NK-92 (cell line): ENCODE measurements around the gene CUX1.

Experiments used
- DNase-seq: peaks from one replicate; lab custom pipeline; 2025; ENCODE audit not compliant: unreplicated experiment; lab: John Stamatoyannopoulos, UW

The CUX1 gene

DNA sequence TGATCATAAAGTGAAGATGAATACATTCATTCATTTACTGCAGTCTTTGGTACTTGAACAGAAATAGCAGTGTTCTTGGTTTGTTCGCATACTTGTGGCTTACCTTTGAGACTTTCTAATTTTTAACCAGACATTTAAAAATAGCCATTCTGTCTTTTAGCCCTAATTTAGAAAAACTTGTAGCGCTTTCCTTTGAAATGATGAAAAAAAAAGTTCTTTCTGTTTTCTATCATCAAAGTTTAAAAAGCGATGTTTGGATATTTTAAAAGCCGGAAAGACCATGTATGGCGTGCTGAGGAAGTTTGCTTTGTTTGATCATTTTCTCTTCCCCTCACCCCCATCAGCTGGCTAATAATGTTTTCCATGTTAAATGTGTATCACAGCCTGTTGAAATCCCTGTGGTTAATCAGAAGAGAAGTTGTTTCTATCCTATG lies 116.3 kb downstream of the CUX1 start:
- no peak for DNase-seq

DNA sequence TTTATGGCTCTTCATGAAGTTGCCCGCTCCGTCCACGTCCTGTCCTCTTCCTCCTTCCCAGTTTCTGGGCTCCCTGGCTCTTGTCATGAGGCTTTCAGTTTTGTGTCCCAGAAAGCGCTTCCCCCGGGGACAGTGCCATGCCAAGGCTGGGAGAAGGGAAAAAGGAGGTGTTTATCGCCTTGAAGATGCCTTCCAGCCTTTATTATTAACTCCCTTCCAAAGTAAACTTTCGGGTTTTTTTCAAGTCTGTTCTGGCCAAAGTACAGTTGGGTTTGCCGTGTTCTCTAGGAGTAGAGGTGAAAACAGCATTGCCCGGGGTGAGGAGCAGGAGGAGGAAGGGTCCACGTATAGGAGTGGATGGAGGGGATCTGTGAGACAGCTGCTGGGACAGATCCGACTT lies 117.2 kb downstream of the CUX1 start:
- DNase-seq, result no peak

DNA sequence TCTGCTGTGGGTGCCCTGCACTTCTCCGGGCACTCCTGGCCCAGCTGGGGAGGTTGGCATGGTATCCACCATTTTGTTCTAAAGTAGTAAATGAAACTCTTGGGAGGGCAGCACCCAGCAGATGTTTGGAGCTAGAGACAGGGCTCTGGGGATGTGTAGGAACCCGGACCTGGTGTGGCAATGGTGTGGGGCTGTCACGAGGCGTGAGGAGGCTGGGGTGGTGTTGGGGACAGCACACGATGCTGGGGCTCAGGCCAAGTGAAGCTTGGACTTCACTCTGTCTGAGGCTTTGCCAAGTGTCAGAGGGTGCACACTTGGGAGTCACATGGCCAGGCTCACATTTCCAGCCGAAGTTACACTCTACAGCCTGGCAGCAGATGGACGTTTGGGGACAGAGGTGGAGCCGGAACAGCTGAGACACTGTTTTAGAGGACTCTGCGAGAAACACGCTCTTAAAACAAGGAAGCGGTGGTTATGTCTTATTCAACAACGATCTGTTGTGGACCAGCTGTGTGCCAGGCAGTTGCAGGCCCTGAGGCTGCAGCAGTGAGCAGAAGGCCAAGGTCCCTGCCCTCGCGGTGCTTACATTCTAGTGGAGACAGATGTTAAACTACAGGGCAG lies 118.2 kb downstream of the CUX1 start:
- no peak for DNase-seq

DNA sequence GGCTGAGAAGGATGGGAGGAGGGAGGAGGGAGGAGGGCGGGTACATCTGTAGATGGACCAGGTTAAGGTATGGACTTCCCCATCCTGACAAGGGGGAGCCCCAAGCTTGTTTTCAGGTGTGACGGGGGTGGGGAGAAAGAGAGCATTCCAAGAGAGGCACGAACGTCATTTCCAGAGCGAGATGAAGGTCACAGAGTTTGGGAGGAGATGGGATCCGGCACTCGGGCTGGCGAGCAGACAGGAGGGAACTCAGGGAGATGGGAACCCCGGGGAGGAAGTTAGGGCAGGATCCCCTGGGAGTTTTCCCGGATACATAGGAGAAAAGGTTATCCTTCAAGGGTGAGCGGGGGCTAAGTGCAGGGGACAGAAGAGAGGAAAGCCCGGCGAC lies 118.8 kb downstream of the CUX1 start:
- DNase-seq, result no peak

DNA sequence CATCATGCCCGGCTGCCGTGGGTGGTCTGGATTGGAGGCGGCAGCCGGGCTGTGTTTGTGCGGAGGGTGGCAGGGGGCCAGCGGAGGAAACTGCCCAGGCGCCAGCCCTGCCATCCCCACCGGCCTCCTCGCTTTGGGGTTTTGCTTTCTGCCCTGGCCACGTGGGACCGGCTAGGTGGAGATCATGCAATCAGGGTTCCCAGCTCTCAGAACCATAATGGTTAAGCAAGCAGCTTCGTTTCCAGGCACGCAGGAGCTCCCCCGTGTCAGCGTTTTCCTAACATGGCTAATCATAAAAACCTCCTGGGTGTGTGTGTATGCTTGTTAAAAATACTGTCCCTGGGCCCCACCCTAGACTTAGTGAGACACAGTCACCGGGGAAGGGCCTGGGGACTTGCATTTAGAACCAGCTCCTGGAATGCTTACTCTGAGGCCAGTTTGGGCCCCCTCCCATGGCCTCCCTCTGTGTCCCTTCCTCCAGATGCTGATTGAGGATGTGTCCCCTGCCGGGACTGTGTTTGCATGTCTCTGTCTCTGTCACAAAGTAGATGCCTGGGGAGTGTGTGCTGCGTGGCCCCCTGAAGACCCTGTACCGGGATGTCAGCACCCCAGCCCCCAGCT lies 119.3 kb downstream of the CUX1 start:
- DNase-seq, result no peak

DNA sequence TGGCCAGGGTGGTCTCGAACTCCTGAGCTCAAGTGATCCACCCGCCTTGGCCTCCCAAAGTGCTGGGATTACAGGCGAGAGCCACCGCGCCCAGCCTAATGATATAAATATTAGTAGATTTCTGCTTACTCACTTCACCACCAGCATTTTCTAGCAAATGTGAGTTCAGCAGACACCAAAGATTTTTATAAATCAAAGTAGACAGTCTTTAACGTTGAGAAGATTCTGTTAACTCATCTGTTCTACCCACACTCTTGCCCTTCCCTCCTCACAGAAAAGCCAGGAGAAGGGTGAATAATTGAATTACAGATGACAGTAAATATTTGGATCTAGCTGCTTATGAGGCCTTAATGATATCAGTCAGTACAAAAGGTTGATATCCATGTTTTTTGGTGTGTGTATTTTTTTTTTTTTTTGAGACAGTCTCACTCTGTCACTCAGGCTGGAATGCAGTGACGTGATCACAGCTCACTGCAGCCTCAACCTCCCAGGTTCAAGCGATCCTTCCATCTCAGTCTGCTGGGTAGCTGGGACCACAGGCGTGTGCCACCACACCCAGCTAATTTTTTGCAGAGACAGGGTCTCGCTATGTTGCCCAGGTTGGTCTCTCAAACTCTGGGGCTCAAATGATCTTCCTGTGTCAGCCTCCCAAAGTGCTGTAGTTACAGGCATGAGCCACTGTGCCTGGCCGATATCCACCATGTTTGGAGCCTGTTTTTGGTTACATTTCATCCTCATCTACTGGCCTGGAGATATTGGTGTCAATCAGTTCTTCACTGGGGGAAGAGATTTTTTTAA lies 120.5 kb downstream of the CUX1 start:
- no peak for DNase-seq

DNA sequence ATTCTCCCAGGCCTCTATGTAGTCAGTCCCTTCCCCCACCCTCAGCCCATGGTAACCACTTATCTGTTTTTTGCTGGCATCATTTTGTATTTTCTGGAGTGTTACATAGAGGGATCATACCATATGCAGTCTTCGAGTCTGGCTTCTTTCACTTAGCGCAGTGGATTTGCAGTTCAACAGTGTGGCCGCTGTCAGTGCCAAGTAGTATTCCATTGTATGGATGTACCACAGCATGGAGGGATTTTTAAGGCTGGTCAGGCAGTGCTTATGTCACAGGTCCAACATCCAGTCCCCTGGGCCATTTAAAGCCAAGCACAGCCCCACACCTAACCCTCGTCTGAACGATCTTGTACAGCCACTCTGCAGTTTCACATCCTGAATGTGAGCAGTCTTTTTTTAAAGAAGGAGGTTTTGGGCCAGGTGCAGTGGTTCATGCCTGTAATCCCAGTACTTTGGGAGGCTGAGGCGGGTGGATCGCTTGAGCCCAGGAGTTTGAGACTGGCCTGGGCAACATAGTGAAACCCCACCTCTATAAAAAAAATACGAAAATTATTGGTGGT lies 121.8 kb downstream of the CUX1 start:
- no peak for DNase-seq

DNA sequence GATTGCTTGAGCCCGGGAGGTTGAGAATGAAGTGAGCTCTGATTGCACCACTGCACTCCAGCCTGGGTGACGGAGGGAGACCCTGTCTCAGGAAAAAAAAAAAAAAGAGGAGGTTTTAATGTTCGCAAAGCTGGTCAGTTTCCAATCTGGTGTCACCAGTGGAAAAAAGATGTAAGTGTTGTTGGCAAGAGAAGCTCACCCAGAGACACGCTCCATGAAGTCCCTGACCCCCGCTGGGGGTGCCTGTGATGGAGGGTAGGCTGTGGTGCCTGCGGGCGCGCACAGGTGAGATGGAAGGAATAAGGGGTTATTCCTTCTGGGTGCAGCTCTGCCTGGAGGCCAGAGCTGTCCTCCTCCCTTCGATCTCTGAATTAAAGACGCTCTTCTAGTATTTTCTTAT lies 122.7 kb downstream of the CUX1 start:
- no peak for DNase-seq

DNA sequence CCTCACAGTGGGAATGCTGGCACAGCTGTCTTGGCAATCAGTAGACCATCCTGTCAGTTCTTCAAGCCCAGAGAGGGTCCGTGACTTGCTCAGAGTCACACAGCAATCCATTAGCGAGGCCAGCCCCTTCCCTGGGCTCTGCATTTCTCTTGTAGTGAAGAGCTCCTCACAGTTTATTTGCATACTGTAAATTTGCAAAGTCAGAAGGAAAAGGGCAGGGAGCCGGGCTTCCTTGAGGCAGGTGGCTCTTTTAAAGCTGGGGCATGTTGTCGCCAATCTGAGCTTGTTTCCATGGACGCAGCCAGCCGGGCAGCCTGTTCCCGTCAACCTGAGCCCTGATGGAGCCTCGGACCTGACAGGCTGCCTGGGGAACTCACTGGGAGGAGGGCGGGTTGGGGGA lies 123.4 kb downstream of the CUX1 start:
- no peak for DNase-seq

DNA sequence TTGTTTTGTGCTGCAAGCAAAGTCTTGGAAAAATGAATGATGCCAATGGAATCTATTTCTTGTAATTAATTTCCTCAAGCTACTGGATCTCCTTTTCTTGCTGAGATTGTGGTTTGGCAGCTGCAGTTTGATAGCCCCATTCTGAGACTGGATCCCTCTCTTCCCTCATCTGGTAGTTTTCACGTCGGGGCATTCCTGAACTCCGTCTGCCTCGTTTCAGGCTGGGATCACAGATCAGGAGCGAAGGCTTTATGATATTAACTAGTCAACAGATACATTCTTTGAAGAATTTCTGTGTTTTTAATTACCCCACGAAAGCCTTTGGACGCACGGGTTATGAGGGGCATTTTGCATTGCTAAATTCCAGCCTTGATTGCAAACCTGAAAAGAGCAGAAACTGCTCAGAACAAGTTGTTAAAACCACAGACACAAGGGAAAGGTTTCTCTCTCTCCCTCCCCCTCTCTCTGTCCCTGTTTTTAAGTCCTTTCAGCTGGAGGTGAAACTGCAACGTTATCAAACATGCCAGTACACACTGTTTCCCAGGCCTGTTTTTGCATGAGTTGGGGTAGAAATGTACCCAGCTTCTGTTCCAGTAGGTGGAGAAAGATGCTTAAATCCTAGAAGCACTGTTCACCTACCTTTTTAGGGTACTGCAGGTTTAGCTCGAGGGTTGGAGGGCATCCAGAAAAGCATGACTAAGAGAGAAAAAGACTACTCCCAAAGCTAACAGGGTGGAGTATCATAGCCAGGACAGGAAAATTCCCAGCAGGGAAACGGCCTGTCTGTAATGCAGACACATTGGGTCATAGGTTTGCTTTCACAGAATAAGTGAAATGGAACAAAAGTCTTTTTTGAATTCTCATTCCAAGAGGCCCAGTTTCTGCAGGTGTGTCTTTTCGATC lies 124.3 kb downstream of the CUX1 start:
- DNase-seq, result no peak

DNA sequence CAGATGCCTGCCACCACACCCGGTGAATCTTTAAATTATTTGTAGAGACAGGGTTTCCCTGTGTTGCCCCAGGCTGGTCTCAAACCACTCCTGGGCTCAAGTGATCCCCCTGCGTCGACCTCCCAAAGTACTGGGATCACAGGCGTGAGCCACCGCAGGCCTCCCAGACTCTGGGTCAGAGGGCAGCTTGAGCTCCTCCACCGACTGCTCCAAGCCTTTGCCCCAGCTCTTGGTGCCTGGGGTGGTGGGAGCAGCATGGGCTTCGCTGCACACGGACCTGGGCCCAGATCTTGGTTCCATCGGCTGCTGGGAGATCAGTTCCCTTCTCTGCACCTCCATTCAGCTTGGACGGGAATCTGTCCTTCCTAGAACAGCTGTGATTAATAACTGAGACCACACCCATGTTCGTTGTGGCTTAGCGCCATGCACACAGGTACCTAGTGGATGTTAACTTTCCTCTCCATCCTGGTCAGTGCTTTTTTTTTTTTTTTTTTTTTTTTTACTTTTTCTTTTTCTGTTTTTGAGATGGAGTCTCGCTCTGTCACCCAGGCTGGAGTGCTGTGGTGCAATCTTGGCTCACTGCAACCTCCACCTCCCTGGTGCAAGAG lies 125.3 kb downstream of the CUX1 start:
- no peak for DNase-seq

DNA sequence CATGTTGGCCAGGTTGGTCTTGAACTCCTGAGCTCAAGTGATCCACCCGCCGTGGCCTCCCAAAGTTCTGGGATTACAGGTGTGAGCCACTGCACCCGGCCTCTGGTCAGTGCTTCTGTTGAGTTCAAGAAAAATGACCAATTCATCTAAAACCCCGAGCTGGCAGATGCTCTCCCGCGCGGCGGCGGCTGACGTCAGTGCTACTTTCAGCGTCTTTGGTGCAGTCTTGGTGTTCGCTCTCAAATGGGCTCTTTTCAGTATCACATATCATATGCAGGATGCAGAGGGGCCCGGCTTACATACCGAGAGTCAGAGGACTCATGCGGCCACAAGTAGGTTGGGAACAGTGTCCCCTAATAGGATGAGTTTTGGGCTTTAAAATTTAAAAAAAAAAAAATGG lies 125.9 kb downstream of the CUX1 start:
- no peak for DNase-seq

DNA sequence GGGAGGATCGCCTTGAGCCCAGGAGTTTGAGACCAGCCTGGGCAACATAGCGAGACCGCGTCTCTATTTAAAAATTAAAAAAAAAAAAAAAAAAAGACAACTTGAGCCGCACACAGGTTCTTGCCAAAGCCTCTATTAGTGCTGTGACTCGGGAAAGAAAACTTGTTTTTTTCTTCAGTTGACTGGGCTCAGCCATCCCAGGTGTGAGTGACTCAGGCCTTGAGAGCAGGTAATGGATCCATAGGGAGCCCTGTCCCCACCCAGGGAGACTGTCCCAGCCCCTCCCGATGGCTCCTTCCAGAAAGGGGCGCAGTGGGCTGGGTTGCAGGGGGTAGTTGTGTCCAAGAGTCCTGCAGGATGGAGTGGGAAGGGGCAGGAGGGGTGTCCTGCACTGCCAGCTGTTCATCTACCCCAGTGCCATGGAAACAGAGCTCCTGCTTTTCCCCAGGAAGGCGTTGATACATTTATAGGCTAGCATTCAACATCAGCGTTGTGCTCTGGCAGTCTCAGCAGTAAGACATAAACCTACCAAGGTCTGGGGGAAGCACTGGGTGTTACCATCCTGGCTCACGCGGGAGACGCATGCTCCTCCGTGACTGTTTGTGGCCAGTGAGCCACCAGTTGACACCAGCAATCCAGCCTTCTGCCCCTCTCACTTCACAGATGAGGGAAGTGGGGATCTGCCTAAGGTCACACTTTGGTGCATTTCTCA lies 126.6 kb downstream of the CUX1 start:
- DNase-seq, result no peak

DNA sequence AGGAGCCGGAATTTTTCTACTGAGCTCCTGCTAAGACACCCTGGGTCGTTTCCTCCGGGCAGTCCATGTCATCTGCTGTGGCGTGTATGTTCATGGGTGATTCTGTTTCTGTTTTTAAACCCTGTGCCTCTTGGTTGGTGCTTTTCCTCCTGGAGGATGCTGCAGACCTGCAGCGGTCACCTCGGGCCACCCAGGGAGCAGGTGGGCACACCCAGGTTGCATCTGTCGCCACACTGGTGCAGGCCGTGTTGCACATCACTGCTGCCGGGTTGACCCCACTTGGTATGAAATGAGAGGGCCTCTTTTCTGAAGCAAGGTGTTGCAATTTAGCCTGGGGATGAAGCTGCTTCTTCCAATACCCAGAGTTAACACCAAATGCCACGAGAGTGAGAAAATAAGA lies 127.2 kb downstream of the CUX1 start:
- DNase-seq, result no peak

DNA sequence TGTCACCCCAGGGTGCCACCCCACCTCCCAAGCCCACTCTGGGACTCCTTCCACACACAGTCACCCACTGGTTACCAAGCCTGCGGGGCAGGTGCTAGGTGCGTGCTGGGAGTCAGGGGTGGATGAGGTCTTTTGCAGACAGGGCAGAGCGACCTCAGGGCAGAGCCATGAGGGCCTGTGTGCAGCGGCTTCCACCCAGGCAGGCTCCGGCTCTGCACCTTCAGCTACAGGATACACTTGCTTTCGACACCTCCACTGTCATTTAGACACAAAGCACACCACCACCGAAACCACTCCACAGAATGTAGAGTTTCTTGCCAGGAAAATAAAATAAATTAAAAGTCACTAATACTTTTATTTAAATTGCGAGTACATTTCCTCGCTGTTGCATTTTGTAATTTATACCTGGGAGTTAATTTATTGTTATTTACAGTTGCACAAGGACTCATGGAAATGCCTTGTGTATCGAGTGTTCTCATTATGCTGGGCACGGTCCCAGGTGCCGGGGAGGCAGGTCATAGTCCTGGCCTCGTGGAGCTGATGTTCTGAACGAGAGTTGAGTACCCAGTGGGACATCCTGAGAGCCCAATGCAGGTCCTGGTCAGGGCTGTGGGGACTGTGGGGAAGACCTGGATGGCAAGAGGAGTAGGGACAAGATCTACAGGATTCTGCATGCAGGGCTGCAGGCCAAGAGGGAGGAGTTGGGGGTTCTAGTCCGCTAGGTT lies 127.8 kb downstream of the CUX1 start:
- DNase-seq, result no peak

DNA sequence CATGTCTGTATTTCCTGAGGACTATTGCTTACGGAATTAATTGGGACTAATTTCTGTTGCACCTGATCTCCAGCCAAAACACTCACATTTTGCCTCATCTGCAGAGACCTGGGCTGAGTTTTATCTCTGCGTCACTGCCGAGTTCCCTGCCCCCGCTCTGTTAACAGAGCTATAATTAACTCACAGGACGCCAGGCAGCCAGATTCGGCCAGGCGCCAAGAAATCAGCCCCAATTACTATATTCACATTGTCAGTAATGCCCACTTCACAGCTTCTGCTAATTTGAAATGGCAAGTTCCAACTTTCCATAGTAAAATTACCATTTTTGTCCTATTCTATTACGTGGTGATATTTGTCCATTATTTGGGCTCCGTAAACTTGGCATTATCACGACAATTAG lies 130.5 kb downstream of the CUX1 start:
- DNase-seq, result no peak

DNA sequence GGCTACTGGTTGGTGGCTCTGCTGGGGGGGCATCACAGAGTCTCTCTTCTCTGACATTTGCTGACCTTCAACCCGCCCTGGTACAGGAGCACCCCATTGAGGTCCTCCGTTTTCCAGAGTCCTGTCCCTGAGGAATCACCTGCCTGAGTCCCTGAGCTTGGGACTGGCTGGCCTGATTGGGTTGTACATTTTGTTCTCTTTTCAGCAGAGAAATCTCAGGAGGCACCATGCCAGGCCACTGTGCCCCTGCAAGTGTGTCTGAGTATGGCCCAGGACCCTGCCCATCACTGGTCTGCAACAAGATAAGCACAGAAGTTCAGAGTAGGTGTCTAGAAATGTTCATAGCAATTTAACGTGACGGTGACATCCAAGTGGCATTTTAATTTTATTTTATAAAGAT lies 131.2 kb downstream of the CUX1 start:
- no peak for DNase-seq

DNA sequence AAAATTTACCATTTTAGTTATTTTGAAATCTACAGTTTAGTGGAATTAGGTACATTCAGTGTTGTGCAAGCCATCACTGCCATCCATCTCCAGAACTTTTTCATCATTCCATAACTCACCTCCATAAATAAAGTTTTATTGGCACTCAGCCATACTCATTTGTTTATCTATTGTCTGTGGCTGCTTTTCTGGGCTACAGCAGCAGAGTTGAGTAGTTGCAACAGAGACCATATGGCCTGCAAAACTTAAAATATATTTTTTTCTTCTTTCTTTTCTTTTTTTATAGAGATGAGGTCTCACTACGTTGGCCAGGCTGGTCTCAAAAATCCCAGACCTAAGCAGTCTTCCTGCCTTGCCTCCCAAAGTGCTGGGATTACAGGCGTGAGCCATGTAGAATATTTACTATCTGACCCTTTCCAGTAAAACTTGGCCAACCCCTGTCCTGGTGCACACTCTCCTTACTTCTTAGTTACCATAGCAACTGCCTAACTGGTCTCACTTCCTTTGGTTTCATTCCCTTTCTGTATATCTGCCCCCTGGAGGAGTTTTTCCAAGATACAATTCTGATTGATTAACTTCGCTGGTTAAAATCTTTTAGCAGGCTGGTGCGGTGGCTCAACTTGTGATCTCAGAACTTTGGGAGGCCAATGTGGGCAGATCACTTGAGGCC lies 133.2 kb downstream of the CUX1 start:
- no peak for DNase-seq

DNA sequence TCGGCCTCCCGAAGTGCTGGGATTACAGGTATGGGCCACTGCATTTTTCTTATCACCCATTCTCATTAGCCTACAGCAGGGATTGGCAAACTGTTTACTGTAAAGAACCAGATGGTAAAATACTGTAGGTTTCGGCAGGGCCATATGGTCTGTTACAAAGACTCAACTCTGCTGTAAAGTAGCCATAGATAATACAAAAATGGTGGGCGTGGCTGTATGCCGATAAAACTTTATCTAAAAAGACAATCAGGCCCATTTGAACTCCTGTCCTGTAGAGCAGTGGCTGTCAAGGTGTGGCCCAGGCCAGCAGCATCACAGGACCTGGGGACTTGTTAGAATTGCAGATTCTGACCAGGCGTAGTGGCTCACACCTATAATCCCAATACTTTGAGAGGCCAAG lies 134.3 kb downstream of the CUX1 start:
- no peak for DNase-seq
